Transverse colon (tissue), 4 donors: ENCODE data around the gene FGF10. TPM values are rescaled to one million over a fixed set of nuclear protein-coding genes. Genes with fewer than 3 reads are reported as not detected.

Experiments
- DNase-seq: peaks from one replicate; pipeline ENCODE4 v3.0.0-alpha.2; 2019
- H3K27ac ChIP-seq, 4 donors: fragments of 200-600 bp; sonication (generic); 2 replicates each; pipeline ENCODE4 v1.5.1; 2016 to 2018; ENCODE audit warnings: inconsistent platforms in 4 of 4
- H3K27me3 ChIP-seq: fragments of 200-600 bp; sonication (generic); 2 replicates; pipeline ENCODE4 v1.5.1; 2017; ENCODE audit warnings: inconsistent platforms
- H3K36me3 ChIP-seq, 4 donors: fragments of 200-600 bp; sonication (generic); 2 replicates each; pipeline ENCODE4 v1.5.1; 2017 to 2019; ENCODE audit warnings: inconsistent platforms in 4 of 4
- H3K4me1 ChIP-seq, 4 donors: fragments of 200-600 bp; sonication (generic); 2 replicates each; pipeline ENCODE4 v1.5.1; 2017 to 2020; ENCODE audit warnings: inconsistent platforms in 4 of 4
- H3K4me3 ChIP-seq, 4 donors: fragments of 200-600 bp; sonication (generic); 1 replicate in 1 of 4; 2 replicates in 3 of 4; pipeline versions ENCODE4 v1.5.1 to v1.6.1; 2017 to 2019; ENCODE audit warnings: inconsistent platforms in 4 of 4
- H3K9me3 ChIP-seq, 2 donors: fragments of 200-600 bp; sonication (generic); 2 replicates each; pipeline ENCODE4 v1.5.1; 2017 to 2019; ENCODE audit warnings: inconsistent platforms in 2 of 2
- EP300 ChIP-seq: sonication (generic); formaldehyde crosslinking; IDR thresholded peaks from one replicate; pipeline ENCODE4 v1.6.1; 2017; ENCODE audit warnings: antibody characterized with exemption, low read depth
- POLR2A ChIP-seq: fragments of 450-650 bp; IDR thresholded peaks from one replicate; pipeline ENCODE4 v1.6.1; 2016; ENCODE audit warnings: antibody characterized with exemption, mild to moderate bottlenecking, moderate library complexity
- POLR2AphosphoS5 ChIP-seq, 3 donors: sonication (generic); formaldehyde crosslinking; IDR thresholded peaks; one replicate each; pipeline ENCODE4 v1.6.1; 2016; ENCODE audit warnings: antibody characterized with exemption in 3 of 3
- WGBS, 2 donors: methylation state at CpG; one replicate each; pipeline ENCODE4 v1.1.5; 2018; ENCODE audit warnings: low coverage in 1 of 2; 5-methylcytosine and 5-hydroxymethylcytosine counted together
- in situ Hi-C, 4 donors: fragments of 200-750 bp; cut with MboI; loops; one replicate each; pipeline versions ENCODE4 v1.15.0 to v1.15.1; 2017; ENCODE audit warnings: low sequenced_read_pairs in 3 of 4, low pct_ligation_motif_present in 1 of 4, low pct_unique_long_range_greater_than_20kb in 1 of 4
- intact Hi-C: fragments of 100-400 bp; cut with DNase I; formaldehyde crosslinking; loops from one replicate; pipeline ENCODE4 v1.15.1; 2023; ENCODE audit warnings: low total_unique reads
- total RNA-seq, 4 donors: library from RNA; depleted of rRNA; stranded (reverse); fragments of >200 nt; gene quantifications; one replicate each; pipeline ENCODE4 v1.1.0, GENCODE V29; 2016
- TF ChIP-seq, protein P1 (sequence below), 5 experiments: fragments of 200-600 bp in 3 of 5; fragments of 450-650 bp in 2 of 5; sonication (generic) in 3 of 5; IDR thresholded peaks; 1 replicate in 2 of 5; 2 replicates in 3 of 5; pipeline ENCODE4 v1.5.1; 2016 to 2017; ENCODE audit warnings: antibody characterized with exemption in 5 of 5, inconsistent platforms in 3 of 5, mild to moderate bottlenecking in 2 of 5, moderate library complexity in 1 of 5

FGF10 gene
- total RNA-seq, 4 donors from 2014 or later: 1.8 to 7.3 (median 3.6) TPM

DNA sequence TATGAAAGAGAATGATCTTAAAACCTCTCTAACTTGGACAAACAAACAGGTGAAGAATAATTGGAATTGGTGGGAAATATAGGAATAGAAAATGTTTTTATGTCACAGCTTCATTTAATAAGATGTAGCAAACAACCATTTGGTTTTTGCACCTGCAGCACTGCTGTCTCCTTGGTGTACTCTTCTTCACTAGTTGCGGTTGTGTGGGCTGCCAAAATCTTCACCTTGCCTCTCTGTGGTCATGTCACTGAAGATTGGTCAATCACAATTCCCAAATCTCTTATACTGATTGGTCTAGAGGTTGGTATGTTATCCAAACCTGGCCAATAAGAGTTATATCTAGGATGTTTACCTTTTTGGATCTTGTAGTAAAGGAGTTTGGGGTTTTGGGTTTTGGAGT lies 88.7 kb downstream of the FGF10 start:
- in situ Hi-C loops: no loop called here
- 86 to 90% methylated on average over 1 of the region's 1 CpG for WGBS, 2 donors
- intact Hi-C loops: no loop called here

GRCh38 chr5:44299394-44299793 lies 89.8 kb downstream of the FGF10 start:
- peaks cover 0 to 5% of the 10 kb centered on the region in 2 donors for H3K9me3 ChIP-seq
- H3K36me3 ChIP-seq: no peaks in the 10 kb centered on the region
- no peak for DNase-seq
- H3K4me1 ChIP-seq: no peaks in the 10 kb centered on the region
- 75 to 77% methylated on average over 4 of the region's 4 CpGs for WGBS, 2 donors
- no peak for TF ChIP-seq POLR2AphosphoS5 (IDR thresholded peaks at IDR 0.05)
- no peak for TF ChIP-seq POLR2A
- no peak for TF ChIP-seq EP300
- TF ChIP-seq, protein P1, sequence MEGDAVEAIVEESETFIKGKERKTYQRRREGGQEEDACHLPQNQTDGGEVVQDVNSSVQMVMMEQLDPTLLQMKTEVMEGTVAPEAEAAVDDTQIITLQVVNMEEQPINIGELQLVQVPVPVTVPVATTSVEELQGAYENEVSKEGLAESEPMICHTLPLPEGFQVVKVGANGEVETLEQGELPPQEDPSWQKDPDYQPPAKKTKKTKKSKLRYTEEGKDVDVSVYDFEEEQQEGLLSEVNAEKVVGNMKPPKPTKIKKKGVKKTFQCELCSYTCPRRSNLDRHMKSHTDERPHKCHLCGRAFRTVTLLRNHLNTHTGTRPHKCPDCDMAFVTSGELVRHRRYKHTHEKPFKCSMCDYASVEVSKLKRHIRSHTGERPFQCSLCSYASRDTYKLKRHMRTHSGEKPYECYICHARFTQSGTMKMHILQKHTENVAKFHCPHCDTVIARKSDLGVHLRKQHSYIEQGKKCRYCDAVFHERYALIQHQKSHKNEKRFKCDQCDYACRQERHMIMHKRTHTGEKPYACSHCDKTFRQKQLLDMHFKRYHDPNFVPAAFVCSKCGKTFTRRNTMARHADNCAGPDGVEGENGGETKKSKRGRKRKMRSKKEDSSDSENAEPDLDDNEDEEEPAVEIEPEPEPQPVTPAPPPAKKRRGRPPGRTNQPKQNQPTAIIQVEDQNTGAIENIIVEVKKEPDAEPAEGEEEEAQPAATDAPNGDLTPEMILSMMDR (IDR thresholded peaks at IDR 0.05): no peak
- no peak overlapping the region for H3K27ac ChIP-seq
- intact Hi-C loops: no loop called here
- in situ Hi-C loops: no loop called here
- H3K4me3 ChIP-seq: no peak overlapping the region
- no peaks in the 10 kb centered on the region for H3K27me3 ChIP-seq

More for the DNA sequence above, 88.7 kb downstream of the FGF10 start:
- peaks cover 0 to 5% of the 10 kb centered on the region in 2 donors for H3K9me3 ChIP-seq
- TF ChIP-seq EP300: no peak
- no peak for TF ChIP-seq POLR2AphosphoS5 (IDR thresholded peaks at IDR 0.05)
- TF ChIP-seq, protein P1 (IDR thresholded peaks at IDR 0.05): no peak
- TF ChIP-seq POLR2A: no peak
- no peaks in the 10 kb centered on the region for H3K36me3 ChIP-seq
- no peaks in the 10 kb centered on the region for H3K27me3 ChIP-seq
- no peak for DNase-seq
- no peaks in the 10 kb centered on the region for H3K4me1 ChIP-seq
- H3K4me3 ChIP-seq: no peak overlapping the region
- H3K27ac ChIP-seq: no peak overlapping the region

GRCh38 chr5:44294516-44294915 lies 94.7 kb downstream of the FGF10 start:
- DNase-seq: no peak
- H3K27me3 ChIP-seq: no peaks in the 10 kb centered on the region
- intact Hi-C loops (no loop called here), in situ Hi-C loops (no loop called here)
- no peaks in the 10 kb centered on the region for H3K4me1 ChIP-seq
- H3K4me3 ChIP-seq: no peak overlapping the region
- H3K27ac ChIP-seq: no peak overlapping the region
- no peak for TF ChIP-seq POLR2AphosphoS5 (IDR thresholded peaks at IDR 0.05)
- TF ChIP-seq, protein P1 (IDR thresholded peaks at IDR 0.05): no peak
- no peaks in the 10 kb centered on the region for H3K36me3 ChIP-seq
- peaks cover 3 to 6% of the 10 kb centered on the region in 2 donors for H3K9me3 ChIP-seq
- WGBS, 2 donors: 72 to 86% methylated on average over 2 of the region's 2 CpGs

DNA sequence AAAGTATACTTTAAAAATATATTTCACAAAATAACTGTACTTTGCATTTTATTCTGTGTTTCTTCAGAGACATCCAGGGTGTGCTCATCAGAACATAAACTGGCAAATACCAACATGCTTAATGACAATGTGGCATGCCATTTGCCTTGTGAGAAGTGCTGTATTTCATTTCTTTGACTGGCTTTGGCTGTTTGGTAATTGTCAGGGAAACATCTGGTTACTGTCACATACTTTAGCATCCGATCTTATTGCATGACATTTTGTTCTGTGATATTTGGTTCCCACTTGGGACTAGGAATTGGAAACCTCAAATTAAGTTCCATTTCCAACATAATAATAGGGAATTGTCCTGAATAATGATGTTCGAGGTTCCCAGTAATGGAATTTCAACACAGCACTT lies 96.5 kb downstream of the FGF10 start:
- H3K9me3 ChIP-seq: peaks cover 3 to 6% of the 10 kb centered on the region in 2 donors
- intact Hi-C loops: no loop called here
- TF ChIP-seq POLR2AphosphoS5 (IDR thresholded peaks at IDR 0.05): no peak
- TF ChIP-seq, protein P1 (IDR thresholded peaks at IDR 0.05): no peak
- no peak for TF ChIP-seq EP300
- no peak for TF ChIP-seq POLR2A

More for the DNA sequence above, 96.5 kb downstream of the FGF10 start:
- H3K4me3 ChIP-seq: no peak overlapping the region
- no peaks in the 10 kb centered on the region for H3K27me3 ChIP-seq
- DNase-seq: no peak
- H3K27ac ChIP-seq: no peak overlapping the region
- WGBS, 2 donors: 53 to 63% methylated on average over 2 of the region's 2 CpGs
- H3K36me3 ChIP-seq: no peaks in the 10 kb centered on the region
- no peaks in the 10 kb centered on the region for H3K4me1 ChIP-seq
- in situ Hi-C loops: no loop called here
